NCI-H1417 treated with DMSO at 0.1 percent for 48 hours (cell line): ENCODE results near the gene MKI67.

ENCODE experiments used
- DNase-seq: peaks from one replicate; lab custom pipeline; 2025; lab: John Stamatoyannopoulos, UW

Gene MKI67

DNA sequence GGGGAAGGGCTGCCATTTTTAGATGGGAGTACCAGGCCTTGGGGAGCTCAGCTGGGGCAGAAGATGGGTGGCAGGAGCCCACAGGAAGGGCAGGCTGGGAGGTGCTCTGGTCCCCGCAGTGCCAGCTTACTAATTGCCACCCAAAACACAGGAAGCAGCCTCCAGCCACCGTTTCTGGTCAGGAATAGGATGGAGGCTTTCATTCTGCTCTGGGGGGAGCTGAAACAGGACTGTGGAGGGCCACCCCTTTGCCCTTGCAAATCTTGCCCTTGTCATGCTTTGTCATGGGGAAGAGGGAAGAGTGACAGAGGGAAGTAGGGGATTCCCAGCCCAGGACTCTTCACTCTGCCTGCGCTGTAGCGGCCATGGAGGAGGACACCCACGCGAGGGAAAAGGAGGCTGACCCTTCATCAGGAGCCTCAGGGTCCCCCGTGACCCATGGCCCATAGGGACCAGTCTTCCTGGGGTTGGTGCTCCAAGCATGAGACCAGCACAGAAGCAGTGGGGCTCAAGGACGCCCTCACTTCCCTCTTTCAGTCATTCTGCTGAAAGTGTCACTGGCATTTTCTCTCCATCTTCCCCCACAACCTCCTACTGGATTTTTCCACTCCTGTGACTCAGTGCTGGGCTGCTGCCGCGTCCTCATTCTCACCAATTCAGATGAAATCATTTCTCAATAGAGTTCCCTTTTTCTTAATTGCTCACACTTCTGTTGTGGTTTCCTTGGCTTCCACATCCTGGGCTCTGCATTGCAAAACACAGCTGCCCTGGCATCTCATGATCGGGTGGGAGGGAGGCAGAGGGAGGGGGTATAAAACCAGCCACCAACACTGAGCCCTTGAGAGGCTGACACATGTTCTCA is 61.9 kb downstream of the MKI67 start:
- no peak for DNase-seq

DNA sequence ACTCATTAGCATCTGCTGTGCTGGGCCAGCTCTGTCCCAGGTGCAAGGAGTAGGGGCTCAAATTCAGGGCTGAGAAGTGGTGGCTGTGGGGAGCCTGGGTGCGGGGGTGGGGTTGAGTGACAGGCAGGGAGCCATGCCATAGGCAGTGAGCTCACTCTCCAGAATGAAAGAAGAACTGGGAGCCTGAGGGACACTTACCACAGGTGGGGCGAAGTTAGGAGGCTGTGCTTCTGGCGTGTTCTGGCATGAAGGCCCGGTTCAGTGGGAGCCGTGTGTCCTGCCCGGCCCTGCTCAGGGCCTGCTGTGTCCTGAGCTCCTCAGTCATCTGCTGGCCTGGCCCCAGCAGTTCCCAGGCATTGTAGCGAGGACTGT is 62.5 kb downstream of the MKI67 start:
- no peak for DNase-seq

DNA sequence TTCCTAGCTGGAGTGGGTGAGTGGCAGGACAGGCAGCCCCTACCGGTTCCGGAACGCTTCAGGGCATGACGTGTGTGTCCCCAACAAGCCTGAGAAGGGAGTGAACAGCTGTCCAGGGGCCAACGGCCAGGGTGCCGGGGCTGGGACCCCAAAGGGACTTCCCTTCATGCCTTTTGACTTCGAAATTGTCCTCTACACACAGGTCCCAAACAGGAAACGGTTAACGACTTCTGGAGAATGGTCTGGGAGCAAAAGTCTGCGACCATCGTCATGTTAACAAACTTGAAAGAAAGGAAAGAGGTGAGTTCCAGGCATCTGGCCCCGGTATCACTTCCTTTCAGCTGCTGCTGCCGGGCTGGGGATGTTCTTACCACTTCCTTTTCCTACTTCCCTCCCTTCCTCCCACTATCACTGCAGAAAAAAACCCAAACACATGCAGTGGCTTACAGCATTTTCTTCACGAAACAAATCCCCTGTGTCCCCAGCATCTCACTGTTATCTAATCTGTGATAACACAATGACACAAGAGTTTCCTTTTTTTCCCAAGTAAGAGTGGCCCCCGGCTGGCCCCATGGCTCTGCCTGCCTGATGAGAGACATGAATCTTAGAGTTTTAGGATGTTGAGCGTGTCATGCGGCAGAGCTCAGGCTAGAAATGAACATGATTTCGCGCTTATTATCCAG is 63.2 kb downstream of the MKI67 start:
- DNase-seq = no peak

DNA sequence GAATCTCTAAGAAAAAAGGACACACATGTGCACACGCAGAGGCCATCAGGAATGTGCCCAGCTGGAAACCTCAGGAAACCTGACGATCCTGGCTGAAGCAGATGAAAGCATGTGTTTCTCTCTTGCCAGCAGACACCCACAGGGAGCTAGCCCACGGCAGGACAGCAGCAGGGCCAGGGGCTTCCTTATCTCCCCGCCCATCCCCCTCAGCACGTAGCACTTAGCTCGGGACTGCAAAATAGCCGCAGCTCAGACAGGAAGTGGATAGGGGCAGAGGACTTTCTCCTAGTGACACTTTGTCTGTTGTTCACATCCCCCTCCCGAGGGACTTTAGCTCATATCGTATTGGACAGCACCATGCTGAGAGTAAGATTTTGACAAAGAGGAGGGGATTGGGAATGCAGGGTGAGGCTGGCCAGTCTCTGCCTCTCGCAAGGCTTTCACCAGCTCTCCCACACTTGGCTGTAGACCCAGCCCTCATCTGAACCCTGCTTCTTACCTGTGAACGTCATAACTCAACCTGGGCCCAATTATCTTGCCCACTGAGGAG is 63.8 kb downstream of the MKI67 start:
- no peak for DNase-seq

DNA sequence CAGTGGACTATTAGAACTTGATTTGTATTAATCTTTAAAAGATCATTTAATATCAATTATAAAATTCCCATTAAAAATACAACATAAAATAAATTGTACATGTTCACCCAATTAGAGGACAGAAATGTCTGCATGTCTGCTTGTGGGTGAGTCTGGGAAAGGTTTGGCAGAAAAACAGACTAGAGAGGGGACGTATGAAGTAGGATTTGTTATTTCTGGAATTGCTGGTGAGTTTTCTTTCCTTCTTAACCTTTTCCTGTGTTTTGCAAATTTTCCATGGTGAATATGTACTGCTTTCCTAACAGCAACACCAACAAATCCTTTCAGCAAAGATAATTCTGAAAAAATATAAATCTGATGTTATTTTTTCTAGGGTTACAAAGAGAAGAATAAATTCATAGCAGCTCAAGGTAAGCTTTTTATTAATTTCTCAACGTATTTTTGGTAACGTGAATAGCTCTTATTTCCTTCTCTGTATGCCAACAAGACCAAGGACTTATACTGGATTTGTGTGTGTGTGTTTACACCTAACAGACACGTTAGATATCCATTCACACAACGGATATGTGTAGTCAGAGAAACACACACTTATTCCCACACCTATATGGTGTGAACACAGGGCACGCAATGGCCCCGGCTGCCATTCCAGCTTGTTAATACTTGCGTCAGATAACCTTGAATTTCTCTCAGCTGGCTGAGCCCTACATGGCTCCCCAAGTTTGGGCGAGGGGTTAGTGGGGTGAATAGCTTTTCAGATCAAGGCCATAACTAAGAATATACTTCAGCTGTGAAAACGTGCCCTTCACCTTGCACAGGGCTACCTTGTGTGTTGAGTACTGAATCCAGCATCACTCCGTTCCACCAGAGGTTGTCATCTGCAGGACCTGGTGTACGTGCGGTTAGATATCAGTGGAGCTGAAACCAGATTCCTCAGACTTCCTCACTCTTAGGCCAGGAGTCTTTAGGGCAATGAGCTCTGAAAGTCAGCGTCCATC is 64.6 kb downstream of the MKI67 start:
- no peak for DNase-seq

DNA sequence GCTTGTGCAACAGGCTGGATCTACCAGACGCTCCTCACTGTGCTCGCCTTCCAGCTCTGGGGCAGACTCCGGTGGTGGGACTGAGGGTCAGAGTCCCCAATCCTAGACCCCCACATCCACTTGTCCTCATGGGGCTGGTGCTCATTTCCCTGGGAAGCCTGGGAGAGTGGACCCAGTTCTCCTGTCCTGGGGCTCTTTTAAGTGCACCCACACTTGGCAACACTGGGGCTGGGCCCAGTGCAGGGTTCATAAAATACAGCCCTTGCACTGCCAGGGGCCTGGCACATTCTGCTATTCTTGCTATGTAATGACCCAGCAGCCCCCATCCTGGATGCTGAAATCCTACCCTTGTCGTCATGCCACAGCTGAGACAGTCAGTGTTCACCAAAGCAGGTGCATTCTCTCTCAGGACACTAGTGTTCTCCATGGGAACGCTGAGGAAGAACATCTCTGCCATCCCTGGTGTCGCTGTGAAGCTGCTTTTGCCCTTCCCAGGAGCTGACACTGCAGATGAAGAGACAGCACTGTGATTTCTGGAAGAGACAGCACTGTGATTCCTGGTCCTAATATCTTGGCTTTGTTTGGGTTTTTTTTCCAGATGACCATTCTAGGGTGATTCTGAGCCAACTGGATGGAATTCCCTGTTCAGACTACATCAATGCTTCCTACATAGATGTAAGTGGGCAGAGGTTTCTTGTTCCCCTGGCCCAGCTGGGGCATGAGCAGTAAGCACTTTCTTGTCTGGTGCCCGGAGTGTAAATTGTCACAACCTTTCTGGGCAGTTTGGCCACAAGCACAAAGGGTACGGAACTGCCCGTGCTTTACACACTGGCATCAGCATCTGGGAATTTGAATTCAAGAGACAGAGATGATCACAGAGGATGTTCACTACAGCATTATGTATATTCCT is 65.6 kb downstream of the MKI67 start:
- no peak for DNase-seq

DNA sequence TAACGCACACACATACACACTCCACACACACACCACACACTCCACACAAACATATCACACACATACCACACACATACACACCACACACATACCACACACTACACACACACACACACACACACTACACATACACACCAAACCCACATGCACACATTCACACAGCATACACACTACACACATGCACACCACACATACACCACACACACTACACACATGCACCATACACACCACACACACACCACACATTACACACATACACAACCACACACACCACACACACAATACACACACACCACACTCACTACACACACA is 66.3 kb downstream of the MKI67 start:
- DNase-seq = no peak

DNA sequence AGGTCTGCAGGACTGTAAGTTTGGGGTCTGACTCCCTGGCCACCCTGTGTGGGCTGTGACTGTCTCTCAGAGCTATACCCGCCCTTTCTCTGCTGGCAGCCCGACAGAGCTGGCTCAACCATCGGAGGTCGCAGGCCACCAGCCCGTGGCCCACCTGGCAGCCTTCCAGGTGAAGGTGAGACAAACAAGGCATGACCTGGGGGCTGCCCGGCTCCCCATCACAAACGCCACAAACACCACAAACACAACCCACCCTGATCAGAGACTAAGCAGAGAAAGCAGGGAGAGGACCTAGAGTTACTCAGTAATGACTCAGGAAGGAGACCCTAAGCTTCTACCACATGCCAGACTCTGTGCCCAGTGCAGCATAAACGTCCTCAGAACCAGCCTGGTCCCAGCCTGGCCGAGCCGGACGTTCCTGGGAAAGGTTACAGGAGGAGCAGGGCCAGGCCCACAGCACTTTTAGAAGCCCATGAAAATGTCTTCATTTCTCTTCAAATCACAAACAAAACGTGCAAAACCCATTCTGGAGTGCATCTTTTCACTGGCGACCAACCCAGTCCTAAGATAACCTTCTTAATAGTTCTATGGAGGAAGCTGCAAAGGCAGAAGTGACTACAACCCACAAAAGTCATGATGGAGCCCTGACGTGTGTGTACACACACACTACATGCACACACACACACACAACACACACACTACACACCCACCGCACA is 66.8 kb downstream of the MKI67 start:
- DNase-seq = no peak

DNA sequence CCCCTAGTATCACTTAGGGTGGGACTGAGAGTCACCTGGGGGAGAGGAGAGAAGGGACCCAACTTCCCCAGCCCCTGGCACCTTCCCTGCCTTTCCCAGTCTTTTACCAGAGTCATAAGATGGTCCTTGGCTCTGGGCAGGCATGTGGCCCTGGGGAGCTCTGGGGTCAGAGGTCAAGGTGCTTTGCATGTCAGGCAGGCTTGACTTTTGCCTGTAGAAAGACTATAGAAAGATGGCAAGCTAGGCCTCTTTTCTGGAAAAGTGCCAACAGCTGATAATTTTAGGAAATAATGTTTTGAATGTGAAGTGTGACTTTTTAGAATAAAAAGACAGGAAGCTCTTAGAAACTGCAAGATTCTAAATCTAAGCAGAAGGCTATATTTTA is 67.5 kb downstream of the MKI67 start:
- no peak for DNase-seq

DNA sequence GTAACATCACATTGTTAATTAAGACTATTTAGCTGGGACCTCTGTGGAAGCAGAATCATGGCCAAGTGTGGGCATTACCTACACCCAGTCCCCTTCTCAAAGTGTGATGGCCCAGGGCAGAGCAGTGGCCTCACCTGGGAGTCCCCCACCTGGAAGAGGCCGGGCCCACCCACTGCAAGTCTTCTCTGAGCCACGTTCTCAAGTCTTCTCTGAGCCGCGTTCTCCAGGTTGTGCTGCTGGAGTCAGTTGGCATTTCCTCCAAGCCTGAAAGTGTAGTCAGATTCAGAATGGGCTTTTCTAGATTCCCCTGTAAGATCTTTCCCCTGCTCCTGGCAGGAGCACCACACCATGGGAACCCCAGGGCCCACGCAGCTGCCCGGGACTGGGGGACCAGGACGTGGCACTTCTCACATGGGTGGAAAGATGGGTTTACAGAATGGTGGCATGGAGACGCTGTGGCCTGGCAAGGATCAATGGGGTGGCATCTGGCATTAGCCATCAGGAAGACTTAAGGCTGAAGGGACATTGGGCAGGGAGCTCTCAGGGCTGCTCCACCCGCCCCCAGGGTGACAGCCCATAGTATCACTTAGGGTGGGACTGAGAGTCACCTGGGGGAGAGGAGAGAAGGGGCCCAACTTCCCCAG is 68.0 kb downstream of the MKI67 start:
- DNase-seq = no peak

DNA sequence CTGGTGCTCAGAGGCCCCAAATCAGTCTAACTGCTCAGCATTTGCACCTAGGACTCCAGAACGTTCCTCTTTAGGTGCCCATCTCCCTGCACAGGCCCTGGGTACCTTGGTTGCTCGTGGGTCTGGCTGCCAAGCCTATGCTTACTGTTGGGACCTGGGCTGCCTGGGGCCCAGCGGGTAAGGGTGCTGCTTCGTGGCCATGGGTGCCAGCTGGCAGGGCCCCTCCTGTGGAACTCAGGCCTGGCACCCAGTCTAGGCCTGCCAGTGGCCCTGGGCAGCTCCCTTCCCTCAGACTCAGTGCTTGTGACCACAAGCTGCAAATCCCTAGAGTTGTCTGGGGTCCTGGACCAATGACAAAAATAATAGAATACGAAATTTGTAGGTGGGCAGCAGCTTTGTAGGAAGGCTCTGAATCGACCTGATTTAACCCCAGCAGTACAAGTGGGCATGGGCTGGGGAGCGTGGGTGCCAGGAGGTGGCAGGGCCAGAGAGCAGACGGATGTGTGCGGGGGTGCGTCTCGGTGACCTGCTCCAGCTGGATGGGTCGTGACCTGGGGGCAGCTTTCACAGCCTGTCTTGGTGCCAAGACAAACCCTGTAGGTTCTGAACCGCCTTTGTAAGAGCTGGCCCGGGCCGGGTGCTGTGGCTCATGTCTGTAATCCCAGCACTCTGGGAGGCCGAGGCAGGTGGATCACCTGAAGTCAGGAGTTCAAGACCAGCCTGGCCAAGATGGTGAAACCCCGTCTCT is 69.7 kb downstream of the MKI67 start:
- no peak for DNase-seq

DNA sequence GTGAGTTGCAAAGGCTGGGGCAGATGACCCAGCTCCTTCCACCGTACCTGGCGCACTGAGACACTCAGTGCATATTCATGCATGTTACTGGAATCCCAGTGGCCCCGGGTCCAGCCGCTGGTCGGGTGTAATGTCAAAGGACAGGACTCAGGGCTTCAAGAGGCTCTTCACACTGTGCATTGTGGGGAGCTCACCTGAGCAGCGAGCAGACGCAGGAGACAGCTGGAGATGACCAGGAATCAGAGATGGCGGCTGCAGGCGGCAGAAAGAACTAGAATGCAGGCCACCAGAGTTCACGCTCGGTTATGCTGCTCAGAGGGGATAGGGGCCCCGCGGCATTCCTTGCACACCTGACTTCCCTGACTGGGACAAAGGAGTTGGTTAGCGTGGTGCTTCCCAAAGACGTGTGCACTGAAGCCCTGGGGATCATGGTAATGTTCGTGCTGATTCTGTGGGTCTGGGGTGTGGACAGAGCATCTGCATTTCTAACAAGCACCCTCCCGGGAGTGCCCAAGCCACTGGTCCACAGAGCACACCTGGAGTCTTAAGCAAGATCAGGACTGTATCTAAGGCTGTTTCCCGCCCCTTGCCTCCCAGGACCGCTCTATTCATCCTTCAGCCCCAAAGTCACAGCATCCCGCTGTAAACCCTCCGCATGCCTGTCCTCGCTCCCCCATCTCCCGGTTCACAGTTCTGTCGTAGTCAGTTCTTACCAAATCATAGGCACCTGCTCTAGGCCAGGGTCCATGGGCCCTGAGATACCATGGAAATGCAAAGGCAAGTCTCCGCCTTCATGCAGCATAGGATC is 71.0 kb downstream of the MKI67 start:
- no peak for DNase-seq

DNA sequence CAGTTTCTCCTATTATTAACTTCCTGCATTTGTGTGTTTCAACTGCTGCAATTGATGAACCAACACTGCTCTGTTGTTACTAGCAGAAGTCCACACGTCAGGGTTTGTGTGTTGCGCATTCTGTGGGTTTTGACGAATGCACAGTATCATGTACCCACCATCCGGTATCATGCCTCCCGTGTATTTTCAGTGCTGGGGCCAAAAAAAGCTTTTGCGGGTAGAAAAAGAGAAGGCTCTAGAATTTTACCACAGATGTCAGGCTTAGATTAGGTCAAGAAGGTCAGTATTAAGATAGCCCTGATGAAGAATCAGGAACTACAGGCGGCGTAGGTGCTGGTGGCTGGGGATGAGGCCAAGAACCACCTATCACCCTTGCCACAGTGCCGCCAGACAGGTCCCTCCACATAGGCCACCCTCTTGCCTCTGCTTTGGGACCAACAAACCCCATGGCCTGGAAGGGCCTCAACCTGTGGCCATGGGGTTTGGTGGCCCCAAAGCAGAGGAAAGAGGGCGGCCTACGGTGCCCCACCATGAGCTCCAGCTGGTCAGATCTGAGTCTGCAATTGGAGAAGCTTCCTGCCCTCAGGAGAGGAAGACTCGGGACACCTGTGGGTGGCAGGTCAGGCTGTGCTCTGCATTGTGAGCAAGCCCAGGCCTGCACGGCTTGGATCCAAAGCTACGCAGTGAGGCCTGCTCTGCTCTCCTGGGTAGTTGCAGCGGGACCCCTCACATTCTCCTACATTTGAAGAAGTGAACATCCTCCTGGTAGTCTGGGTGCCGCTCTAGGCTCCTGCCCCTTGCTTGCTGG is 71.9 kb downstream of the MKI67 start:
- no peak for DNase-seq

DNA sequence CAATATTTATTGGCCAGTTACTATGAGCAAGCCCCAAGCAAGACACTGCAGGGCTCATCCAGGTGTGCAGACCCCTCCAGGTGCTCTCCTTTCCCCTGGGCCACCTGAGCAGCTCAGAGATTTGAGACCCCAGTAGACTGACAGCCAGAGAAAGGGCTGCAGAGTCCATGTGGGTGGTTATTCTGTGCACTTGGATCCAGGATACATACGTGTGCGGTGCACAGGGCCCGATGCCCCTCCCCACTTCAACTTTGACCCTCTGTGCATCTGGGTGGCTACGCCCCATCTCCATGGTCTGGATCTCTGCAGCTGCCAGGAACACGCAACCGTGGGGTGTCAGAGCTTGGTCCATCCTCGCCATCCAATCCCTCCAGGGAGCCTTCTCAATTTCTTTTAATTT is 72.9 kb downstream of the MKI67 start:
- DNase-seq = no peak

DNA sequence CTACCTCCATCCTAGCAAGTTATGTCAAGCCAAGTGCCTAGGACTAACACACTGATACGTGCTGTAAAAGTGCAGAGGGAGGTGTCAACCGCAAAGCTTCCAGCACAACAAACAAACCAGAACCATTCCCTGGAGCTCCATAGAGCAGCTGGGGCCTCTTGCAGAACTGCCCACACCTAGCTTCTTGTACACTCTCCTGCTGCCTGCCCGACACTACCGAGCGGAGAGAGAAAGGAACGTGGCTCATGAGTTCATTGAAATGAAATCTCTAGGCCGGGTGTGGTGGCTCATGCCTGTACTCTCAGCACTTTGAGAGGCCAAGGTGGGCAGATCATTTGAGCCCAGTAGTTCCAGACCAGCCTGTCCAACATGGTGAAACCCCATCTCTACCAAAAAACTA is 73.5 kb downstream of the MKI67 start:
- no peak for DNase-seq

DNA sequence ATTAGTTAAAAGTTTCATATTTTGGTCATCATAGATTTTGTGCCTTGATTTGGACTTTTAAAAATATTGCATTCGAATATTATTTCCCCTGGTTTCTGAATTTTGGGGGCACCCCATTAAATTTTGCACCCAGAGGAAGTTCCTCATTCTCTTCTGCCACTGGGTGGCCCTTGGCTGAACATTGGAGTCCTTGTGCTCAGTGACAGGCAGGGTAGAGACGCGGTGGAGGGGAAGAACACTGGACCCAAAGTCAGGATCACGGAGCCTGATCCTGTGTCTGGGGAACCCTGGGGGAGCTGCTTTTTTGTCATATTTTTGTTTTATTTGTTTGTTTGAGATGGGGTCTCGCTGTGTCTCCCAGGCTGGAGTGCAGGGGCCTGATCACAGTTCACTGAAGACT is 74.7 kb downstream of the MKI67 start:
- DNase-seq = no peak

DNA sequence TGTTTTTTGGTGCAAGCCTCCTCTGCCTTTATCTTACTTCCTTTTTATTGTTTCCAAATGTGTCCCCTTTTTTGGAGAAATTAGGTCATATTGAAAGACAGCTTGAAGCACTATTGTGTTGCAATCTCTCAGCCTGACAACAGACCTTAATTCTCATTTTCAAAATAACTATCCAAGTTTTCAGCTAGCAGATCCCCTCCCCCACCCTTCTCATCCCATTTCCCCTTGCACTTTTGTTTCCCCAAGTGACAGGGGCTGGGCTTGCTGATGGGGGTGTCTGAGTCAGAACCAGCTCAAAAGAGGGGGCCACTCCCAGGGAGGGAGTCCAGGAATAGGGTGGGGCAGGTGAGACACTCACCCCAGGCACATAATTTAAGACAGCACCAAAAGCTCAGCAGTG is 75.3 kb downstream of the MKI67 start:
- no peak for DNase-seq

DNA sequence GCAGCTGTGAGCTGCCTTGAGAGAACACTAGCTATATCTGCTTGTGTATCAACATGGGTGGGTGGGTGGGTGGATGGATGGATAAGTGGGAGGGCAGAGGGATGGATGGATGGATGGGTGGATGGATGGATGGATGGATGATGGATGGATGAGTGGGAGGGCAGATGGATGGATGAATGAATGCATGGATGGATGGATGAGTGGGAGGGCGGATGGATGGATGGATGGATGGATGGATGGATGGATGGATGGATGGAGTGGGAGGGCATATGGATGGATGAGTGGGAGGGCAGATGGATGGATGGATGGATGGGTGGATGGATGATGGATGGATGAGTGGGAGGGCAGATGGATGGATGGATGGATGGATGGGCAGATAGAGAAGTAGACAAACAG is 76.1 kb downstream of the MKI67 start:
- no peak for DNase-seq
